T-helper 1 cell (primary cell): ENCODE measurements around the gene ARHGEF28.

Experiments
- DNase-seq, 5 donors: peaks; one replicate each; pipeline ENCODE4 v3.0.0-alpha.2; 2012 to 2020

The ARHGEF28 gene

DNA sequence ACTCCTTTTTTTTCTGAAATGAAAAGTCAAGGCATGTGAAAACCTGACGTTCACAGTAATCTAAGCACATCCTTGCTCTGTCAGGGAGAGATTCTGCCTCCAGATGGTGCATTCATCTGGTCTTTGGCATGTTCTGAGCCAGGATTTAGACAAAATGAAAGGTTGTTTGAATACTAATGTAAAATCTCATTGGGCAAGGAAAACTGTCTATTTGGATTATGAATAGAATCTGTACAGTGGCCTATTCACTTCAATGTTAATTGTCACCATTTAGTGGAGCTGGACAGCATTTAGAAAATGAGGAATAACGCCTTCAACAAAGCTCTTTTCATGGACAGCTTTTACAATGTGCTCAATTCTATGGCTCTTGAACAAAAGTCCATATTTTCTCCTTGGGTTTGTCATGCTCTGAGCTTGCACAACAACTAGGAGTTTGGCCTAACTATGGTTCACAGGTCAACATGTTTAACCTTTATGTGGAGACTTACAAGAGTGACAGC, 28.9 kb downstream of the ARHGEF28 start:
- no peak for DNase-seq

DNA sequence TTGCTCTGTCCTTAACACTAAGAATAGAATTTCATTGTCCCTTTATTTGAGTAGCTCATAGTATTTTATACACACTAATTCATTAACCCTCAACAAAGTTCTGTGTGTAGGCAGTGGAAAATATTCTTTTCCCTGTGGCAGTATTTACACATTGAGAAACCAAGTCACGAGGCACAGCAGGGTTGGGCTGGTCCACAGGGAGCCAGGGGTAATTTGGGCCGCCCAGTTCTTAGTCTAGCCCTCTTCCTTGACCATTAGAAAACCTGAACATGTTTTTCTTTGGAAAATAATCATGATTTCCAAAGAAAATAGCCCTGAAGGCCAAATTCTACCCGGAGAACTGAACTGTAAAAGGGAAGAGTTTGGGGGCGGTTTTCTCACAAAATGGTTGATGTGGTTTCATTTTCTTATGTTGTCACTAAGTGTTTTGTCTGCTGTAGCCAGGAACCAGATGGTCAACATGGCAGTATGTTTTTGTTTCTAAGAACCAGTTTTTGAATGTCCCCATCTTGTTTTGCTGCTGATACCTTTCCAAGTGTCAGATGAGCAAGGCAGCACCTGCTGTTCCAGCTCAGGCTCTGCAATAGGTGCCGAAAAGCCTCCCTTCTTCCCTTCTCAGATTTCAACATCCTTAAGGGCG, 29.6 kb downstream of the ARHGEF28 start:
- no peak for DNase-seq

DNA sequence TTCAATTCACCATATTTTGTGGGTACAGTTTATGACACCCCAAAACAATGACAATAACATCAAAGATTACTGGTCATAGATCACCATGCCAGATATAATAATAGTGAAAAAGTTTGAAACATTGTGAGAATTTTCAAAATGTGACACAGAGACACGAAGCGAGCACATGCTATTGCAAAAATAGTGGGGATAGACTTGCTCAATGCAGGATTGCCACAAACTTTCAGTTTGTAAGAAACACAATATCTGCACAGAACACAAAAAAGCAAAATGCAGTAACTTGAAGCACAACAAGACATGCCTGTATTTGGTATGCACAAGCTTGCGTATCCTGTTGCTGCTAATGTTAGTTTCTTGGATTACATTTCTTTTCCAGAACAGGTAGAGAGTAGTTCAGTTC, 35.8 kb downstream of the ARHGEF28 start:
- DNase-seq = no peak

DNA sequence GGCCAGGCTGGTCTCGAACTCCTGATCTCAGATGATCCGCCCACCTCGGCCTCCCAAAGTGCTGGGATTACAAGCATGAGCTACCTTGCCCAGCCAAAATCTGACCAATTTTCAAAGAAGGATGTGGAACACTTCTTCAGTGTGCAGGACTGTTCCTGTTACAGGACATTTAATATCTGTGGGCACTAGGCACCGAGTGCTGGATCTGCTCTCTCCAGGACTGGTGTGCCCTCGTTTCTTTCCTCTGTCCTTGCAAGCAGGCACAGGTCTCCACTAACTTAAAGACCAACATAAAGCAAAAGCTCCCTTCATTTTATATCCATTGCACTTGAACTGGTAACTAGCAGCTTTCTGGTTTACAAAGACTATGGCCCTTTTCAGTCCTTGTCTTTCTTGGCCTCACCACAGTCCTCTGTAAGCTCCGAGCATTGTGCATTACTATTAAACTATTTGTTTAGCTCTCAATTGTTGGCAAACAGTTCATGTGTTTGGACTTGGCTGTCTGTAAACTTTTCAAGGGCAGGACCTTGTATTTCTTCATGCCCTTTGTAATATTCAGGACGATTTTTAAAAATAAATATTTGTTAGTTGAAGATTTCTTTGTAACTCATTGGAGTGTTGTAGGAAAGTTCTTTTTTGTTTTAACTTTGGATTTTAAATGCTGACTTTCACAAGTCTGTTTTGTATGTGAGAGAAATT, 37.3 kb downstream of the ARHGEF28 start:
- no peak for DNase-seq

DNA sequence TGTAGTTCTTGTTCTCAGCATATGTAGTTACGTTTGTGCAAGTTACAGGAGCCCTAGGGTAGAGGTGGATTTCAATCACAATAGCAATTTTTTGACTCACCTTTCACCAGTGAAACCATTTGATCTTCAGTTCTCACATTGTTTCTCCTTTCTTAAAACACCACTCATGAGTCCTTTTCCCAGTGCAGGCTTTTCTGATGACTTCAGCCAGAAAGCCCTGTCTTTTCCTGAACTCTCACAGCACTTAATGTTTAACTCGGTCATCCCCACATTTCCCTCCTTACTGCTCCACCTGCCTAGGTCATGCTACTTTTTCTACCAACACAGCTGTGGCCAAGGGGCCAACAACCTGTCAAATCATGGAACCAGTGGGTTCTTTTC, 37.9 kb downstream of the ARHGEF28 start:
- no peak for DNase-seq

DNA sequence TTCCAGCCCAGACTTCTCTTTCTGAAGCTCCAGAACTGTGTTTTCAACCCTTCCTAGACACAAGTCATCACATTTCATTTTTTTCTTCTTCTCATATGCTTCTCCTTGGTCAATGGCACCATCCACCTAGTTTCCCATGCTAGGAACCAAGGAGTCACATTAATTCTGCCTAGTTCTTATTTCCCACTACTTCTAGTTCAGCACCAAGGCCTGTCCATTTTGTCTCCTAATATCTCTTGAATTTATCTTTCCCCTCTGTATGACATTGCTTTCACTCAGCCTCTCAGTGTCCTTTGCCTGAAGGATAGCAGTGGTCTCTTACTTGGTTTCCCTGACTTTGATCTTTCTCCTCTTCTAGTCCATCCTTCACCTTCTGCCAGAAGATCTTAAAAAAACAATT, 38.8 kb downstream of the ARHGEF28 start:
- no peak for DNase-seq

DNA sequence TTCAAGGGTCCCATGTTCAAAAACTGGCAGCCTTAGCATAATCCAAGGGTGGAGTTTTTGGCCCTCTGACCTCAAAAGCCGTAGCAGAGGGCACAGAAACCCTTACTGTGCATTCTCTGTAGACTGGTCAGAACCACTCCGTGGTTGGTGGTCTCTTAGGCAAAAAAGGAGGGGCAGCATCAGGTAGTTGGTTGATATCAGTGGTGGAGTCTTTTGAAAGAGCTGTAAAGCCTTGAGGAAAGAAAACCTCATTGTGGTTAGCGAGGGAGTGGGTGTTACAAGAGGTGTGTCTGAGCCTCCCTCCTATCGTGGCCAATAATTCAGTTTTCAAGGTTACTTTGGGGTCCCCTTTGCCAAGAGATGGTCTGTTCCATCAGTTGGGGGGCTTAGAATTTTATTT, 40.9 kb downstream of the ARHGEF28 start:
- no peak for DNase-seq

DNA sequence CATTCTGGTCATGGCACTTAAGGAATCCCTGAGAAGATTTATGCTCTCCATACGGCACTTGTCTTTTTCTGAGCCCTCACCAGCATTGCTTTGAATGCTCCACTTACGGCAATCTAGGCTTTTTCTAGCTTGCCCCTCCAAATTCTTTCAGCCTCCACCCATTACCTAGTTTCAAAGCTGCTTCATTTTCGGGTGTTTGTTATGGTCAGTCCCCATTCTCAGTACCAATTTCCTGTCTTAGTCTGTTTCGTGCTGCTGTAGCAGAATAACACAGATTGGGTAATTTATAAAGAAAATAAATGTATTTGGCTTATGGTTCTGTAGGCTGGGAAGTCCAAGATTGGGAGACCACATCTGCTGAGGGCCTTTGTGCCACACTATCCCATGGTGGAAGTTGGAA, 42.0 kb downstream of the ARHGEF28 start:
- DNase-seq = no peak

DNA sequence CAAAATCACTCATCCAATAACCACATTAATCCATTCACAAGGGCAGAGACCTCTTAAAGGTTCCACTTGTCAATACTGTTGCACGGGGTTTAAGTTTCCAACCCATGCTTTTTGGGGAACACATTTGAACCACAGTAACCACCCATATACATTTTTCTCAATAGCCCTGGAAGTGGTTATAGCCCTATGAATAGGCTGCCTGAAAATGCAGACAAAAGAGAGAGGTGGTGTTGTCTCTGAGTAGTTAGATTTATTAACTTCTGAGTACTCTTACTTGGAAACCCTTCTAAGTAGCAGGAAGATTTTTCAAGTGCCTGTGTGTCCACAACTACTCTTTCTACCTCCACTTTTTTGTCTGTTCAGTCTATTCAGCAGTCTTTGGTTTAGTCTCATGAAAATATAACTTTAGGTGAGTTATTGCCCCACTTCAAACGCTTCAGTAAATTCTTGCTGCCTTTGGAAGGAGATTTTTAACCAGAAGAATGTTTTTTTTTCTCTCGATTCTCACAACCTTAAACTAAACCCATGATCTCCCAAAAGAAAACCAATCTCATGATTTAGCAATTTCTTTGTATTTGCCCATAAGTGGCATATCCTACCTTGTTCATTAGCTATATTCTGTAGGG, 42.6 kb downstream of the ARHGEF28 start:
- no peak for DNase-seq

DNA sequence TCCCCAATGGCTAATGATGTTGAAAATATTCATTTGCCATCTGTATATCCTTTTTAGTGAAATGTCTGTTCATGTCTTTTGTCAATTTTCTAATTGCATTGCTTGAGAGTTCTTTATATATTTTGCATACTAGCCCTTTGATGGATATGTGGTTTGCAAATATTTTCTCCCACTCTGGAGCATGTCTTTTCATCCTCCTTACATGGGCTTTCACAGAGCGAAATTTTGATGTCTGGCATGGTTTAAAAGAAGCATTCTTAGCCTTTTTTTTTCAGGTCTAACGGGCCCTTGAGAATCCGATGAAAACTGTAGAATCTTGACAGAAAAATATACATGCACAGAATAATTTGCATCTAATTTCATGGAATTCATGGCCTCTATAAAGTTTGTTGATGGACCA, 44.7 kb downstream of the ARHGEF28 start:
- no peak for DNase-seq

DNA sequence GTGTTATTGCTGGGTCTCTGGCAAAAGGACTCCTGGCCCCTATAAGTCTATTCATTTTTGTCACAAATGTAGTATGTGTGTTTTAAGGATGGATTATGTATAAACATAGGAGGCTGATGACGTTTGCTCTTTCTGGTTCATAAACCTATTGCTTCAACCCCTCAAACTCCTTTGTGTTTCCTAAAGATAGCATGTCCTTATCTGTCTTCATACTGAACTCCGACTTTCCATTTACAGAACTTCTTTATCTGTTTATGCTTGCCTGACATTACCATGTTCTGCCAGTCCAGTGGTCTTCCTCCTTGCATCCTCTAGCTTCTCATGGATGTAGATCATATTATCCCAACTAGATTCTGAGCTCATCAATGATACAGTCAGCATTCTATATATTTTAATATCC, 46.1 kb downstream of the ARHGEF28 start:
- no peak for DNase-seq

DNA sequence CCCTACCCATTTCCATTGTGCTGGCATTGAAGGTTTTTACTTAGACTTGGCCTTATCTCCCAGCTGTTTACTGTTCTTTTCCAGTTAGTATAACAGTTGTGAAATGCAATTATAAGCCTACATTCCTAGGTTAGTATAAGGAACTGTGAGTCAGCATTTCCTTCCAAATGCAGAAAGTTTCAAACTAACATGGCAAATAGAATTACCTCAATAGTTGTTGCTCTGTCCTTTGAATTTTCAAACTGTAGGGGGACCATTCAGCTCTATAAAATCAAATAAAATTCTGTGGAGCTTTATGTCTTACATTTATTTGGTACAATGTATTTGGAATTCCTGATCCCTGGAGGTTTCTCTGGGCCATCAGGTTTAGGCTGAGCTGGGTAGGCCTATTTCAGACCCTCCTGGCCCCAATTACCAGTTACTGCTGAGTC, 47.2 kb downstream of the ARHGEF28 start:
- no peak for DNase-seq

DNA sequence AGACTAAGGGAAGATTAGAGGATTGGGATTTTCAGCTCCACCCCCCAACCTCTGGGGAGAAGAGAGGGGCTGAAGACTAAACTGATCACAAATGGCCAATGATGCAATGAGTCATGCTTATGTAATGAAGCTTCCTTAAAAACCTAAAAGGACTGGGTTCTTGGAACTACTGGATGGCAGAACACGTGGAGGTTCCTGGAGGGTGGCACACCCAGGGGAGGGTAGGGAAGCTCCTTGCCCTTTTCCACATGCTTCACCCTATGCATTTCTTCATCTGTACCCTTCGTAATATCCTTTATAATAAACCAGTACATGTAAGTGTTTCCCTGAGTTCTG, 48.6 kb downstream of the ARHGEF28 start:
- DNase-seq = no peak

DNA sequence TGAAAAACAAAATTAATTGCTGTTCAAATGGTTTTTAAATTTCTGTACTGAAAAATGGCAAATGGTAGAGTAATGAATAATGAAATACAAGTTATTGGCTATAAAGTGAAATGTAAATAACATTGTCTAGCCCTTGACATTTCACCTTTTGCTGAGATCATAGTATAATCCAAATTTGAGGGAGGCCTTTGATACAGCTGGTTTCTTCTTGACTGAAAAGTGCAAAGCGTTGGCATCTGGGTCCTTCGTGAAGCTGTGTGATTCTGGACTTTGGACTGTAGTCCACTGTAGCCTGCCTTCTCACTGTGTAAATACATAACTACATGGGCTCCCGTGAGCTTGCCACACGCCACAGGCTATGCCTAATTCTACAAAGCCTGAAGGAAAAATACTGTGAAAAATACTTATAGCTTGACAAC, 52.3 kb downstream of the ARHGEF28 start:
- DNase-seq = no peak

DNA sequence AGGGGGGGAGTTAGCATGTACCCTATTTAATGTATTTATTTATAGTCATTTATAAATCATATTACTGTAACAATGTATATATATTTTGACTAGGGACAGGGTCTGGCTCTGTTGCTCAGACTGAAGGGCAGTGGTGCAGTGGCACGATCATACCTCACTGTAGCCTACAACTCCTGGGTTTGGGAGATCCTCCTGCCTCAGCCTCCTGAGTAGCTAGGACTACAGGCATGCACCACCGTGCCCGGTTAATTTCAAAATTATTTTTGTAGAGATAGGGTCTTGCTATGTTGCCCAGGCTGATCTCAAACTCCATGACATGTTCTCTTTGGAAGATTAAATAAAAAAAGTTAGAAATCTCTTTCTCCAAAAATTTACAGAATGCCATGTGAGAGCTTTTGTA, 52.8 kb downstream of the ARHGEF28 start:
- DNase-seq = no peak

DNA sequence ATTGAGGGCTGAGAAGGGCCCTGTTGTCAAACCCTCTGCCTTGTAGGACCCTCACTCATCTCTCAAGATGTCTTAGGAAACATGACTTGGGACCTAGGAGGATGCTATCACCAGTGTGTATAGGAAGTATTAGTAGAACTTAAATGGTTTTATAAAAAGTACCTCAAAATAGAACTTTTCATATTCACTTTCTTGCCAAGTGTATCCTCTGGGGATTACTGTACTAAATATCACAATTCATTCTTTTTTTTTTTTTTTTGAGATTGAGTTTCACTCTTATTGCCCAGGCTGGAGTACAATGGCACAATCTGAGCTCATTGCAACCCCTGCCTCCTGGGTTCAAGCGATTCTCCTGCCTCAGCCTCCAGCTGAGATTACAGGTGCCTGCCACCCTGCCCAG, 56.2 kb downstream of the ARHGEF28 start:
- no peak for DNase-seq

DNA sequence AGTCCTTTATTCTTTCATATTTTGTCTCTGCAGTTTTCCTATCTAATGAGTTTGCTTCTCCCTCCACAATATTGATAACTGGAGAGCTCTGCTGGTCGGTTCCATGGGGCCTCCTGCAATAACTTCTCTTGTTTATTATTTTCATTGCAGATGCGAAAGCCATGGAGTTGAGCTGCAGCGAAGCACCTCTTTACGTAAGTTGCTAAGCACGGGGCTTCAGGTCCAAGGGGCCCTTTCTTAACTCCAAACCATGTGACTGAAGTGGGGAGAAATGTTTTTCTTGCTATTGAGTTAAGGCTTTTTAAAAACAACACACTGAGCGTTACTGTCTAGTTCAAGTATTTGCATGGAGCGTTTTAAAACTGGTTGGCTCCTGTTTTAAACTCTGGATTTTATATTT, 58.7 kb downstream of the ARHGEF28 start:
- DNase-seq = no peak

DNA sequence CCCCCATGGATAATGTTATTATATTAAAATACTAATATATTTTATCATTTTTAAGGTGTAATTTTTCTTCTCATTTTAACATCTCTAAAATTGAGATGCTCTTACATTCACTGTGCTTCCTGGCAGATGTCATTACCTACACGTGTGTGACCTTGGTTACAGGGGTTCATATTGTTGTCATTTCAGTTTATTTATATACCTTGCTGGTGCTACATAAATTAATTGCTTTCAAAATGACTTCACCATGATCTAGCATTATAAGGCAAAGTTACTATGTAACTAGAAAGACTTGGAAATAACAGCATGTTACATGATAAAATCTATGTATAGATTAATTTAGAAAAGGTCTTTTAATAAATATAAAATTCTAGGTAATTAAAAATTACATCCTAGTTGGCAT, 60.9 kb downstream of the ARHGEF28 start:
- no peak for DNase-seq

DNA sequence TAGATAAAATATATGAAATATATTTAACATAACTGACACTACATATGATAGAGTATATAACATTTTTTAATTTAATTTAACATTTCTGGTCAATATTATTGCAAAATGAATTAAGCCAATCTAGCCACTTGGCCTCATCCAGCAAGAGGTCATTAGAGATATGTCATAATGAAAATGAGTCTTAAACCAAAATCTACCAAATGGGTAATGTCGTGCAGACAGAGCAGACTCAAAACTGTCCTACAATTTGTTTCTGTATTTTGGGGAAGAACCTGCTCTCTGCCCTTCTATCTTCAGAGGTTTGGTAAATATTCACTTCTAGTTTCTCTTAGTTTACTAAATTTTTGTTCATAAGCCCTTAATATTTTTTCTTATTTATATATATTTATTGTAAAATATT, 61.4 kb downstream of the ARHGEF28 start:
- no peak for DNase-seq

DNA sequence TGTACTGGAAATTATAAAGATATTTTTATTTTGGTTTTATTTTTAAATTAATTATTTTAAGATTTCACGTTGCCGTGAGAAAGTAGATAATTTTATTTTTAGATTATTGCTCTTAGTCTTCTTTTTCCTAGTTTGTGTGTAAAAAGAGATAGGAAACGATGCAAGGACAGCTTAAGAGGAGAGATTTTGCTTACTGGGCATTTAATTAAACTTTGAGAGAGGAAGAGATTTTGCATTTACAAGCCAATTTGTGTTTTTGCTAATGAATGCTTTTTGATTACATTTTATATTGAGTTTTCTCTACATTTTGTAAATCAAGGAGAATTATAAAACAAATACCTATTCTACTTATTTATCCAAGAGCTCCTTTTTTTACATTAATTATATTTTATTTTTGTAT, 64.0 kb downstream of the ARHGEF28 start:
- DNase-seq = no peak

DNA sequence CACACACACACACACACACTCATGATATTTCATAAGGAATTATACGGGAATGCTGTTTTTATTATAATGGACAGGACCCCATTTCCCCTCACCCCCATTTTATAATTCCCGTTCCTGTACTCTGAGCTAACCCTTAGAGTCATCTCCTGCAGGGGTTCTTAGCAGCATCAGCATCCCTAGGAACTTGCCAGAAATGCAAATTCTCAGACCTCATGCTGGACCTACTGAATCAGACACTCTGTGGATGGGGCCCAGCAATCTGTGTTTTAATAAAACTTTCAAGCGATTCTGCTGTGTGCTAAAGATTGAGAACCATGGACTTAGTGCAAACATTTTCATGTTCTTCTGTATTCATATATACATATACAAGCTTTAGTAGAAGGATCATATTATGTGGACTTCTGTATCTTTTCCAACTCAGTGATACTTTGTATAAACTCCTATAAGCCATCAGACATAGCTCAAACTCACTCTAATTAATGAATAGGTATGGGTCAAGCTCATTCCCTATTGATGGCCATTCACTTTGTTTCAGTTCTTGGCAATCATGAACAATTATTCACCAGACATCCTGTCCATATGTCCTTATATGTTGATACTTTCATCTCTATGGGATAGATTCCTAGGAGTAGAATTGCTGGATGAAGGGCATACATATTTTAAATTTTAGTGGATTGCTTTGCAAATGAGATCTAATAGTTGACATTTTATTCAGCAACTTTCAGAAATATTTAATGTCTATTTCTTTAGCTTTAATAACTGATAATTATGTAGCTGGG, 65.5 kb downstream of the ARHGEF28 start:
- no peak for DNase-seq

DNA sequence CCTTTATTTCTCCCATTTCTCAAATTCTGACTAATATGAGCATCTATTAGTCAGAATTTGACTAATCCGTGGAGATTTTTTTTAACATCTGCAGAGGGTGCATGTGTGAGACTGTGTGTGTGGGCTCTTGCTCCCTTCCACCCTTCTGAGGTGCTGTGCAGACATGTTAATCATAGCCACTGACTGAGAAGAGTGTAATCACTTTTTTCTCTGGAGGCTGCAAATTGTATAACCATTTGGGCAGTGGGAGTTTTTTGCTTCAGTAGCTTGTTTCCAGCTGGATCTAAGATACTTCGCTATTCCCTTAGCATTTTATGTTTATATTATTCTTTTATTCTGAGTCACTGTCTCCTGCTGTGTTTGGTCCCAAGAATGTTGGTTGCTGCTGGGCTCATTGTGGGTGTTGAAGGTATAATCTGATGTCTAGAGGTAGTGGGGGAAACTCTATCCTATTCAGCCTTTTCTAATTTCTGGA, 66.2 kb downstream of the ARHGEF28 start:
- DNase-seq = no peak

DNA sequence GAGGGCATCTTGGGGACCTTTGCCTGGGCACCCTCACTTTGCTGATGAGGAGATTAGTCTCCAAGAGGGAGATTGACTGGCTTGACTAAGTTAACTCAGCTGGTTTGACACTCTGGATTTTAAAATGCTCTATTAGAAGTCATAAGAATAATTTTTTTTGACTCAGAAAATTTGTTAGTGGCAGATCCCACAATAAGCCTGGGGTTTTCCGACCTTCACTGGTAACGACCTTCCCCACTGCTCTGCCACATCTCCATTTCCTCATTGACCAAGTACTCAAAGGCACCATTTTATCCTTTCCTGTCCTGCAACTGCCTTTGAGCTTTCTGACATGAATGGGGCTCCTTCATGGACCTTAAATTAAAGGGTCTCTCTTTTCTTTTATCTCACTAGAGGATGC, 67.0 kb downstream of the ARHGEF28 start:
- DNase-seq = no peak
